H9 (cell line): ENCODE measurements around the gene KLHDC10. TPM values are rescaled to one million over a fixed set of nuclear protein-coding genes. Genes with fewer than 3 reads are reported as not detected.

Experiments used
- DNase-seq: peaks from one replicate; pipeline ENCODE4 v3.0.0-alpha.2; 2017
- H2AFZ ChIP-seq: one replicate; pipeline ENCODE4 v1.6.1; 2013; ENCODE audit warnings: mild to moderate bottlenecking, low read length, control low read depth, moderate library complexity
- H2AK5ac ChIP-seq: 2 replicates; pipeline ENCODE4 v1.6.1; 2013; ENCODE audit warnings: low read length, control low read depth, mixed read lengths; ENCODE audit not compliant: insufficient read length
- H2BK120ac ChIP-seq: one replicate; pipeline ENCODE4 v1.6.1; 2013; ENCODE audit warnings: low read depth, mild to moderate bottlenecking, low read length, control low read depth, inconsistent platforms; ENCODE audit not compliant: poor library complexity, severe bottlenecking
- H2BK12ac ChIP-seq: 2 replicates; pipeline ENCODE4 v1.6.1; 2013; ENCODE audit warnings: low read length, control low read depth, mixed read lengths, low read depth; ENCODE audit not compliant: insufficient read length
- H2BK15ac ChIP-seq: 2 replicates; pipeline ENCODE4 v1.6.1; 2013; ENCODE audit warnings: low read depth, low read length, control low read depth
- H2BK20ac ChIP-seq: one replicate; pipeline ENCODE4 v1.6.1; 2013; ENCODE audit warnings: low read depth, mild to moderate bottlenecking, low read length, control low read depth, inconsistent platforms; ENCODE audit not compliant: poor library complexity, severe bottlenecking
- H2BK5ac ChIP-seq: 2 replicates; pipeline ENCODE4 v1.6.1; 2013; ENCODE audit warnings: low read length, control low read depth, mixed read lengths; ENCODE audit not compliant: insufficient read length
- H3K14ac ChIP-seq: 2 replicates; pipeline ENCODE4 v1.6.1; 2013; ENCODE audit warnings: low read length, control low read depth; ENCODE audit not compliant: insufficient read depth
- H3K18ac ChIP-seq: 2 replicates; pipeline ENCODE4 v1.6.1; 2013; ENCODE audit warnings: low read depth, mild to moderate bottlenecking, mixed read lengths, low read length, control low read depth; ENCODE audit not compliant: insufficient read length
- H3K23ac ChIP-seq: 2 replicates; pipeline ENCODE4 v1.6.1; 2013; ENCODE audit warnings: low read length, control low read depth, mixed read lengths, low read depth; ENCODE audit not compliant: insufficient read length
- H3K23me2 ChIP-seq: 2 replicates; pipeline ENCODE4 v1.6.1; 2013; ENCODE audit warnings: low read depth, mild to moderate bottlenecking, mixed read lengths, low read length, control low read depth; ENCODE audit not compliant: insufficient read length, poor library complexity, severe bottlenecking
- H3K27ac ChIP-seq: 2 replicates; pipeline ENCODE4 v1.5.1; 2013; ENCODE audit warnings: low read length, control low read depth, mixed read lengths, low read depth; ENCODE audit not compliant: insufficient read length
- H3K27me3 ChIP-seq: 2 replicates; pipeline ENCODE4 v1.6.1; 2013; ENCODE audit warnings: low read length, control low read depth, inconsistent platforms; ENCODE audit not compliant: insufficient read depth
- H3K4ac ChIP-seq: 2 replicates; pipeline ENCODE4 v1.6.1; 2013; ENCODE audit warnings: low read depth, mild to moderate bottlenecking, control low read depth, inconsistent platforms, low read length, moderate library complexity
- H3K4me1 ChIP-seq: 2 replicates; pipeline ENCODE4 v1.6.1; 2013; ENCODE audit warnings: low read length, control low read depth, inconsistent platforms; ENCODE audit not compliant: insufficient read depth
- H3K4me2 ChIP-seq: 2 replicates; pipeline ENCODE4 v1.6.1; 2013; ENCODE audit warnings: low read length, control low read depth, mixed read lengths; ENCODE audit not compliant: insufficient read length, insufficient read depth
- H3K56ac ChIP-seq: 2 replicates; pipeline ENCODE4 v1.6.1; 2013; ENCODE audit warnings: low read depth, mild to moderate bottlenecking, mixed read lengths, low read length, control low read depth; ENCODE audit not compliant: insufficient read length
- H3K79me1 ChIP-seq: 2 replicates; pipeline ENCODE4 v1.6.1; 2013; ENCODE audit warnings: low read depth, mild to moderate bottlenecking, moderate library complexity, low read length, control low read depth, inconsistent platforms; ENCODE audit not compliant: insufficient read depth, poor library complexity, severe bottlenecking
- H3K79me2 ChIP-seq: 2 replicates; pipeline ENCODE4 v1.6.1; 2013; ENCODE audit warnings: low read length, control low read depth, inconsistent platforms; ENCODE audit not compliant: insufficient read depth
- H3K9ac ChIP-seq: 2 replicates; pipeline ENCODE4 v1.6.1; 2013; ENCODE audit warnings: low read length, control low read depth, mixed read lengths; ENCODE audit not compliant: insufficient read length; ENCODE audit errors: extremely low read depth
- H3K9me3 ChIP-seq: one replicate; pipeline ENCODE4 v1.6.1; 2013; ENCODE audit warnings: low read depth, low read length, inconsistent platforms; ENCODE audit not compliant: control insufficient read depth
- H3T11ph ChIP-seq: one replicate; pipeline ENCODE4 v1.6.1; 2013; ENCODE audit warnings: mild to moderate bottlenecking, low read length, control low read depth, inconsistent platforms
- H4K20me1 ChIP-seq: one replicate; pipeline ENCODE4 v1.6.1; 2013; ENCODE audit not compliant: control insufficient read depth, insufficient read length, insufficient read depth
- H4K5ac ChIP-seq: 2 replicates; pipeline ENCODE4 v1.6.1; 2013; ENCODE audit warnings: low read depth, mild to moderate bottlenecking, mixed read lengths, low read length, control low read depth; ENCODE audit not compliant: insufficient read length
- H4K8ac ChIP-seq: replicated peaks from 2 replicates; pipeline ENCODE4 v1.6.1; 2013; ENCODE audit warnings: low read length, control low read depth, mixed read lengths, low read depth; ENCODE audit not compliant: insufficient read length
- H4K91ac ChIP-seq: 2 replicates; pipeline ENCODE4 v1.6.1; 2013; ENCODE audit warnings: low read depth, mild to moderate bottlenecking, moderate library complexity, mixed read lengths, low read length, control low read depth; ENCODE audit not compliant: insufficient read length
- H3K27ac Mint-ChIP-seq, 3 experiments: 2 replicates in 2 of 3; 3 replicates in 1 of 3; pipeline ENCODE4 v1.8.0; 2020 to 2021; ENCODE audit warnings: mixed read lengths in 3 of 3, mild to moderate bottlenecking in 1 of 3, moderate library complexity in 1 of 3
- H3K27me3 Mint-ChIP-seq: 2 replicates; pipeline ENCODE4 v1.8.0; 2021; ENCODE audit warnings: low read depth, mild to moderate bottlenecking, moderate library complexity, mixed read lengths
- H3K36me3 Mint-ChIP-seq, 3 experiments: 2 replicates in 2 of 3; 3 replicates in 1 of 3; pipeline ENCODE4 v1.8.0; 2020 to 2021; ENCODE audit warnings: low read depth in 3 of 3, mixed read lengths in 3 of 3; ENCODE audit not compliant: insufficient read depth in 1 of 3
- H3K4me1 Mint-ChIP-seq, 2 experiments: 2 replicates each; pipeline ENCODE4 v1.8.0; 2020; ENCODE audit warnings: mixed read lengths in 2 of 2
- H3K4me3 Mint-ChIP-seq, 2 experiments: 2 replicates in 1 of 2; 3 replicates in 1 of 2; pipeline ENCODE4 v1.8.0; 2020 to 2021; ENCODE audit warnings: mild to moderate bottlenecking in 2 of 2, mixed read lengths in 2 of 2, moderate library complexity in 1 of 2
- H3K9me3 Mint-ChIP-seq, 2 experiments: 2 replicates in 1 of 2; 3 replicates in 1 of 2; pipeline ENCODE4 v1.8.0; 2020; ENCODE audit warnings: mild to moderate bottlenecking in 2 of 2, mixed read lengths in 2 of 2, moderate library complexity in 1 of 2
- WGBS: extraction: QIAGEN DNeasy Blood & Tissue Kit; methylation state at CpG from one replicate; pipeline ENCODE4 v1.1.7; 2013; ENCODE audit warnings: missing lambda C conversion rate, low lambda C conversion rate, mixed read lengths; ENCODE audit not compliant: insufficient read length; ENCODE audit errors: extremely low coverage; 5-methylcytosine and 5-hydroxymethylcytosine counted together
- total RNA-seq: library from RNA; stranded (reverse); gene quantifications from 2 replicates; pipeline ENCODE4 v1.2.1, GENCODE V29; 2021
- TF ChIP-seq, protein P1 (sequence below): fragments of 200-600 bp; sonication (generic); conservative IDR thresholded peaks from 3 replicates; pipeline ENCODE4 v1.8.0; 2021; ENCODE audit warnings: antibody characterized with exemption, mild to moderate bottlenecking

Gene KLHDC10
- total RNA-seq, 1 experiment from 2014 or later, result 17.3 TPM

DNA sequence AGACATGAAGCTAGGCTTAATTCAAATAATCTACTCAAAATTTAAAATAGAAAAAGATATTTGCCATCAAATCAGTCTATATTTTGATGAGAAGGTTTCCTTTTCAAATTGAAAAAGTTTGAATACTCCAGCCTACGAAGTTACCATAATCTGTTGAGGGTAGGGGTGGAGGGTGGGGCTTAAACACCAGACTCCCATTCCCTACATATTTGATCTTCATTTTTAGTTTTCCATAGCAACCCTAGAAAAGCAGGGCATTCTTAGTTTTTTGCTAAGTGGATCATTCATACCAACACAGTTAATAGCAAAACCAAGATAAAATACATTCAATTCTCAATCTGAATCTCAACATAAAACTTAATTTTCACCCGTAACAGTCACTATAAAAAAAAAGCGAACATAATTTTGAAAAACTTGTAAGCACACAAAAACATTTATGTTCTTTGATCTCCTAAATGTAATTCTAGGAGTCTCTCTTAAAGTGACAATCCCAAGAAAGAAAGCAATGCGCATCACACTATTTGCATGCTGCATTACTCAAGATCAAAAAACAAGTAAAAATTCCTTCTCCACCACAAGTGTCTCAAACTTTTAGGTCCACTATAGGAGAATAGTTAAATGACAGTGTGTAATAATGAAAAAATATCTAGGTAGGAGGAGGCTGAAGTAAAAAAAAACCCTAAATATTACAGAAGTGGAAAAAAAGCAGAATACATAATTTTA is 104.1 kb downstream of the KLHDC10 start:
- Mint-ChIP-seq H3K36me3 (peaks cover 36 to 65% (median 60%) of the 10 kb centered on the region in 3 experiments; a peak in 6 of 7 replicates), H3K27ac (no peak overlapping the region; a peak in 1 of 7 replicates), H3K4me3 (no peak overlapping the region), H3K4me1 (no peaks in the 10 kb centered on the region), H3K9me3 (no peaks in the 10 kb centered on the region), H3K27me3 (no peaks in the 10 kb centered on the region)
- Histone ChIP-seq H3K27ac (no peak overlapping the region), H3K79me2 (no peaks in the 10 kb centered on the region), H2BK20ac (no peak overlapping the region), H3K9me3 (no peaks in the 10 kb centered on the region), H2BK12ac (no peak overlapping the region), H3K18ac (no peak overlapping the region), H3K4me1 (no peaks in the 10 kb centered on the region), H4K8ac (no peak overlapping the region), H2AK5ac (no peak overlapping the region), H2BK5ac (no peak overlapping the region), H3K79me1 (no peaks in the 10 kb centered on the region), H2BK15ac (no peak overlapping the region), H4K5ac (no peak overlapping the region), H3K4ac (no peak overlapping the region), H4K20me1 (no peaks in the 10 kb centered on the region), H3K23ac (no peak overlapping the region), H3K14ac (no peak overlapping the region), H3K4me2 (no peak overlapping the region), H3T11ph (no peak overlapping the region), H3K56ac (no peak overlapping the region), H3K27me3 (no peaks in the 10 kb centered on the region), H3K23me2 (no peaks in the 10 kb centered on the region), H4K91ac (no peak overlapping the region), H3K9ac (no peak overlapping the region), H2BK120ac (no peak overlapping the region), H2AFZ (no peak overlapping the region)
- TF ChIP-seq, protein P1, sequence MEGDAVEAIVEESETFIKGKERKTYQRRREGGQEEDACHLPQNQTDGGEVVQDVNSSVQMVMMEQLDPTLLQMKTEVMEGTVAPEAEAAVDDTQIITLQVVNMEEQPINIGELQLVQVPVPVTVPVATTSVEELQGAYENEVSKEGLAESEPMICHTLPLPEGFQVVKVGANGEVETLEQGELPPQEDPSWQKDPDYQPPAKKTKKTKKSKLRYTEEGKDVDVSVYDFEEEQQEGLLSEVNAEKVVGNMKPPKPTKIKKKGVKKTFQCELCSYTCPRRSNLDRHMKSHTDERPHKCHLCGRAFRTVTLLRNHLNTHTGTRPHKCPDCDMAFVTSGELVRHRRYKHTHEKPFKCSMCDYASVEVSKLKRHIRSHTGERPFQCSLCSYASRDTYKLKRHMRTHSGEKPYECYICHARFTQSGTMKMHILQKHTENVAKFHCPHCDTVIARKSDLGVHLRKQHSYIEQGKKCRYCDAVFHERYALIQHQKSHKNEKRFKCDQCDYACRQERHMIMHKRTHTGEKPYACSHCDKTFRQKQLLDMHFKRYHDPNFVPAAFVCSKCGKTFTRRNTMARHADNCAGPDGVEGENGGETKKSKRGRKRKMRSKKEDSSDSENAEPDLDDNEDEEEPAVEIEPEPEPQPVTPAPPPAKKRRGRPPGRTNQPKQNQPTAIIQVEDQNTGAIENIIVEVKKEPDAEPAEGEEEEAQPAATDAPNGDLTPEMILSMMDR, result no peak
- 100% methylated on average over 2 of the region's 4 CpGs for WGBS
- no peak for DNase-seq
